Calu3 (cell line): ENCODE data around the gene SHISA6. TPM values are rescaled to one million over a fixed set of nuclear protein-coding genes. Genes with fewer than 3 reads are reported as not detected.

ENCODE experiments used
- BruUV-seq: library from RNA; stranded (reverse); fragments of 400-500 nt; replicated peaks from 2 replicates; lab custom pipeline; 2021; lab: Mats Ljungman, UMichigan
- CTCF ChIA-PET: fragments of 300-600 bp; sonication (Branson Sonifier 250); formaldehyde crosslinking; loops from one replicate; lab custom pipeline; 2022; ENCODE audit warnings: antibody characterized with exemption; lab: Charles Lee
- DNase-seq: peaks from one replicate; pipeline ENCODE4 v3.0.0; 2022
- H3K27ac Mint-ChIP-seq: one replicate; pipeline ENCODE4 v1.8.0; 2022; ENCODE audit warnings: mixed read lengths; ENCODE audit not compliant: unreplicated experiment
- H3K27me3 Mint-ChIP-seq: one replicate; pipeline ENCODE4 v1.8.0; 2022; ENCODE audit warnings: mixed read lengths; ENCODE audit not compliant: unreplicated experiment
- H3K36me3 Mint-ChIP-seq: one replicate; pipeline ENCODE4 v1.8.0; 2022; ENCODE audit warnings: mild to moderate bottlenecking, moderate library complexity, mixed read lengths; ENCODE audit not compliant: insufficient read depth, unreplicated experiment
- H3K4me1 Mint-ChIP-seq: one replicate; pipeline ENCODE4 v1.8.0; 2022; ENCODE audit warnings: mild to moderate bottlenecking, low read depth, mixed read lengths; ENCODE audit not compliant: unreplicated experiment
- H3K4me3 Mint-ChIP-seq: one replicate; pipeline ENCODE4 v1.8.0; 2022; ENCODE audit warnings: mild to moderate bottlenecking, low read depth, moderate library complexity, mixed read lengths; ENCODE audit not compliant: unreplicated experiment
- H3K9me3 Mint-ChIP-seq: one replicate; pipeline ENCODE4 v1.8.0; 2022; ENCODE audit warnings: low read depth, mixed read lengths; ENCODE audit not compliant: unreplicated experiment
- intact Hi-C: fragments of 100-400 bp; cut with micrococcal nuclease; formaldehyde crosslinking; loops from one replicate; pipeline ENCODE4 v1.10.0; 2022; ENCODE audit not compliant: unreplicated experiment
- total RNA-seq: library from RNA; stranded (reverse); gene quantifications from 2 replicates; pipeline ENCODE4 v1.2.3, GENCODE V29; 2022
- TF ChIP-seq, protein P1 (sequence below): fragments of 200-600 bp; IDR thresholded peaks from one replicate; pipeline ENCODE4 v1.8.0; 2022; ENCODE audit warnings: antibody characterized with exemption; ENCODE audit not compliant: unreplicated experiment

SHISA6 gene
- total RNA-seq, 1 experiment from 2014 or later, result not detected

DNA sequence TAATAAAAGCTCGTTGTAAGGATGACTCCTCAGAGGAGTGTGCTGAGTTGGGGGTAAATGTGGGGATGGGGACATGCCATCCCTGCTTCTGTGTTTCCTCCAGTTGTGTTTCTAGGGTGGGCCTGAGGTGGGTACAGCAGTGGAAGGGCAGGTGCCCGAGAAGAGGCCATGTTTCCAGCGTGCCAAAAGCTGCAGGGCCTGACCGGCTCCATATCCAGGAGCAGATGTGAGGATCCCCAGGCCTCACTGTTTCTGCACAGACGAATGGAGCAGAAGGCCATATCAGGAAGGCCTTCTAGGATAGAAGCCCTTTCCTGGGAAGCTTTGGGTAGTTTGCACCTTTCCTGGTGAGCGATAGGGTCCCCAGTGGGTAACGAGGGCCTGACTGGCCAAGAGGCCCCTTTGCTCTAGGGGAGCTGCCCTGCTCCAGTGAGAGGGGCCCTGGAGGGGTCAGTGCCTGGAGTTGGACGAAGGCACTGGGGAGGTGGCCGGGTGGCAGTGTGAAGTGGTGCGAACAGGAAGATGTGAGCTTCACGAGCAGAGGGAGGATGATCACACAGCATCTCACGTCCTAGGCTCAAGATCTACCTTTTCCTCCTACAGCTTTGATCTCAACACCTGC, 62.9 kb downstream of the SHISA6 start:
- Mint-ChIP-seq H3K27ac (no peak overlapping the region), H3K4me3 (no peak overlapping the region), H3K27me3 (no peaks in the 10 kb centered on the region), H3K36me3 (no peaks in the 10 kb centered on the region), H3K9me3 (no peaks in the 10 kb centered on the region), H3K4me1 (no peaks in the 10 kb centered on the region)
- BruUV-seq, result no TSS peak
- DNase-seq, result no peak
- TF ChIP-seq, protein P1, sequence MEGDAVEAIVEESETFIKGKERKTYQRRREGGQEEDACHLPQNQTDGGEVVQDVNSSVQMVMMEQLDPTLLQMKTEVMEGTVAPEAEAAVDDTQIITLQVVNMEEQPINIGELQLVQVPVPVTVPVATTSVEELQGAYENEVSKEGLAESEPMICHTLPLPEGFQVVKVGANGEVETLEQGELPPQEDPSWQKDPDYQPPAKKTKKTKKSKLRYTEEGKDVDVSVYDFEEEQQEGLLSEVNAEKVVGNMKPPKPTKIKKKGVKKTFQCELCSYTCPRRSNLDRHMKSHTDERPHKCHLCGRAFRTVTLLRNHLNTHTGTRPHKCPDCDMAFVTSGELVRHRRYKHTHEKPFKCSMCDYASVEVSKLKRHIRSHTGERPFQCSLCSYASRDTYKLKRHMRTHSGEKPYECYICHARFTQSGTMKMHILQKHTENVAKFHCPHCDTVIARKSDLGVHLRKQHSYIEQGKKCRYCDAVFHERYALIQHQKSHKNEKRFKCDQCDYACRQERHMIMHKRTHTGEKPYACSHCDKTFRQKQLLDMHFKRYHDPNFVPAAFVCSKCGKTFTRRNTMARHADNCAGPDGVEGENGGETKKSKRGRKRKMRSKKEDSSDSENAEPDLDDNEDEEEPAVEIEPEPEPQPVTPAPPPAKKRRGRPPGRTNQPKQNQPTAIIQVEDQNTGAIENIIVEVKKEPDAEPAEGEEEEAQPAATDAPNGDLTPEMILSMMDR, result no peak
- CTCF ChIA-PET, result no interaction called here
- intact Hi-C loops, result no loop called here

DNA sequence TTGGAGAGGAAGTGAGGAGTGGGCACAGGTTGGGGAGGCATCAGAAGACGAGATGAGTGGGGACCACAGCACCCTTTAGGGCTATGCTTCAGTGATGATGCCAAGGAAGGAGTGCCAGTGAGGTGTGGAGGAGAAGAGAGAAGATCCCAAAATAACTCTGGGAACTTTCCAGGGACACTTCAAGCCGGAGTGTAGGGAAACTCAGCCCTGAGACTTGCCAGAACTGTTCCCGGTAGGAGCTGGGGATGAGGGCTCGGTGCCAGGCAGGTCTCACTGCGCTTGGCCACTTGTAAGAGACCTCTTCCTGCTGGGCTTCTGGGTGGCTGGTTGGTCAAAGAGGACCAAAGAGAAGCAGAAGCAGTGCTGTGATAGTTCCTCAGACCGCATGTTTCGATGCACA, 63.6 kb downstream of the SHISA6 start:
- Mint-ChIP-seq H3K4me3 (no peak overlapping the region), H3K27me3 (no peaks in the 10 kb centered on the region), H3K4me1 (no peaks in the 10 kb centered on the region), H3K9me3 (peaks cover 2% of the 10 kb centered on the region), H3K36me3 (no peaks in the 10 kb centered on the region), H3K27ac (no peak overlapping the region)
- no peak for DNase-seq
- intact Hi-C loops, result no loop called here
- CTCF ChIA-PET, result no interaction called here
- BruUV-seq, result no TSS peak
- TF ChIP-seq, protein P1, result no peak

DNA sequence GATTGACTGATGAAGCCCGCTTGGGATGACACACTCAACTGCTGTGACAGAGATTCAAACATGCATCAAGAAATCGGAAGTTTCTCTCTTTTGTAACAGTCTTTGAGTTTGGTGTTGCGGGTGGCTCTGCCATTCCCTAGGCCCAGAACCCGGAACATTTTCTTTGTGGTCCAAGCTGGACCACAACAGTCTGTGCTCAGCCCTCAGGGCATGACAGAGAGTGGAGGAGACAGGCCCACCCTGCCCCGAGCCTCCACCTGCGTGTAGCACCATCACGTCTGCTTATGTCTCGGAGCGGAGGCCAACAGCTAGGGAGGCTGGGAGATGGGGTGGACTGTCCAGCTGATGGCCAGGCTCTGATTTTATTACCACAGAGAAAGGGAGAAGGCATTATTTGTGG, 64.5 kb downstream of the SHISA6 start:
- CTCF ChIA-PET, result no interaction called here
- no peaks in the 10 kb centered on the region for H3K36me3 Mint-ChIP-seq
- no peaks in the 10 kb centered on the region for H3K4me1 Mint-ChIP-seq
- no TSS peak for BruUV-seq
- no peak overlapping the region for H3K27ac Mint-ChIP-seq
- peaks cover 6% of the 10 kb centered on the region for H3K9me3 Mint-ChIP-seq
- H3K27me3 Mint-ChIP-seq, result no peaks in the 10 kb centered on the region
- TF ChIP-seq, protein P1, result no peak
- intact Hi-C loops, result no loop called here
- H3K4me3 Mint-ChIP-seq, result no peak overlapping the region
- DNase-seq, result no peak

DNA sequence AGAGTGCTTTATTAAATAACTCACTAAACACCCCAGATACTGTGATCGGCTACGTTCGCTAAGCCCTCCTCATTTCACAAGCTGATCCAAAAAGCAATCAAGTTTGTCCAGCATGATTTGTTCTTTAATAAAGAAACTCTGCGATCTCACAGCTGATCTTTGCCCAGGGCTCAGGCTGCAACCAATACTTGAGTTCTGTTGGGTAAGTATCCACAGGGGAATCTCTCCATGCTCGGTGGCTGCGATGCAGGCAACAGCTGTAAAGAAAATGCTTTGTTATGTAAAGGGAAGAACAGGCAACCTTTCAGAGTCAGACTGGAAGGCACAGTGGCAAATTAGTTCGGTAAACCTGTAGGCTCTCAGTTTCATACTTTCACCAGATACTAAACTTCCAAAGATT, 67.5 kb downstream of the SHISA6 start:
- no peak for DNase-seq
- H3K27me3 Mint-ChIP-seq, result no peaks in the 10 kb centered on the region
- CTCF ChIA-PET, result no interaction called here
- no peak overlapping the region for H3K4me3 Mint-ChIP-seq
- H3K9me3 Mint-ChIP-seq, result peaks cover 10% of the 10 kb centered on the region
- intact Hi-C loops, result no loop called here
- no peaks in the 10 kb centered on the region for H3K4me1 Mint-ChIP-seq
- H3K36me3 Mint-ChIP-seq, result no peaks in the 10 kb centered on the region
- TF ChIP-seq, protein P1, result no peak
- H3K27ac Mint-ChIP-seq, result no peak overlapping the region
- BruUV-seq, result no TSS peak
